IMR-90 (cell line): Measurements from ENCODE around the gene NKD1. TPM values are rescaled to one million over a fixed set of nuclear protein-coding genes. Genes with fewer than 3 reads are reported as not detected.

Source experiments
- ATAC-seq: fragments of 200-7000 bp; cut with Tn5 transposase; 2 replicates; pipeline ENCODE4 v1.9.1; 2020; ENCODE audit warnings: low read depth, mild to moderate bottlenecking, moderate library complexity
- BruUV-seq: library from RNA; stranded (reverse); fragments of 400-500 nt; replicated peaks from 2 replicates; lab custom pipeline; 2021; lab: Mats Ljungman, UMichigan
- CTCF ChIA-PET: fragments of 300-600 bp; formaldehyde crosslinking; extraction: SDS; loops from one replicate; lab custom pipeline; 2021; ENCODE audit warnings: antibody characterized with exemption; lab: Yijun Ruan, JAX
- POLR2A ChIA-PET: fragments of 300-600 bp; sonication (Branson Sonifier 250); formaldehyde crosslinking; loops from one replicate; lab custom pipeline; 2022; ENCODE audit warnings: antibody characterized with exemption; ENCODE audit not compliant: unreplicated experiment; lab: Charles Lee
- DNase-seq: peaks from one replicate; pipeline ENCODE4 v3.0.0; 2013
- H2AFZ ChIP-seq: replicated peaks from 2 replicates; pipeline ENCODE3; 2013; ENCODE audit warnings: low read length, mild to moderate bottlenecking; ENCODE audit not compliant: poor library complexity
- H2AK5ac ChIP-seq: 2 replicates; pipeline ENCODE4 v1.6.1; 2013; ENCODE audit warnings: low read depth, low read length, inconsistent platforms
- H2AK9ac ChIP-seq: replicated peaks from 2 replicates; pipeline ENCODE3; 2013; ENCODE audit warnings: mild to moderate bottlenecking, low read depth, low read length, moderate library complexity; ENCODE audit not compliant: poor library complexity
- H2BK120ac ChIP-seq: 2 replicates; pipeline ENCODE4 v1.6.1; 2013; ENCODE audit warnings: low read depth, low read length, inconsistent platforms
- H2BK15ac ChIP-seq: 3 replicates; pipeline ENCODE4 v1.6.1; 2013; ENCODE audit warnings: low read depth, low read length, inconsistent platforms
- H2BK20ac ChIP-seq: 2 replicates; pipeline ENCODE4 v1.6.1; 2013; ENCODE audit warnings: low read depth, mild to moderate bottlenecking, inconsistent platforms, low read length, moderate library complexity
- H2BK5ac ChIP-seq: 2 replicates; pipeline ENCODE4 v1.6.1; 2013; ENCODE audit warnings: mild to moderate bottlenecking, low read depth, low read length, inconsistent platforms; ENCODE audit not compliant: poor library complexity, severe bottlenecking
- H3K14ac ChIP-seq: replicated peaks from 2 replicates; pipeline ENCODE4 v1.6.1; 2013; ENCODE audit warnings: low read depth, low read length, inconsistent platforms
- H3K18ac ChIP-seq: 2 replicates; pipeline ENCODE4 v1.6.1; 2013; ENCODE audit warnings: low read depth, low read length, control low read depth
- H3K23ac ChIP-seq: 2 replicates; pipeline ENCODE4 v1.6.1; 2013; ENCODE audit warnings: low read depth, low read length, inconsistent platforms
- H3K27ac ChIP-seq: 2 replicates; pipeline ENCODE4 v1.5.1; 2013; ENCODE audit warnings: mild to moderate bottlenecking, control low read depth, low read length; ENCODE audit not compliant: insufficient read depth
- H3K27me3 ChIP-seq: 2 replicates; pipeline ENCODE4 v1.6.1; 2013; ENCODE audit warnings: low read length; ENCODE audit not compliant: control insufficient read depth, insufficient read depth
- H3K36me3 ChIP-seq: 2 replicates; pipeline ENCODE4 v1.6.1; 2013; ENCODE audit warnings: low read length, mixed read lengths; ENCODE audit not compliant: control insufficient read depth, insufficient read depth
- H3K4ac ChIP-seq: 2 replicates; pipeline ENCODE4 v1.6.1; 2013; ENCODE audit warnings: low read depth, low read length, inconsistent platforms
- H3K4me1 ChIP-seq: 2 replicates; pipeline ENCODE4 v1.6.1; 2013; ENCODE audit warnings: low read length, mixed read lengths; ENCODE audit not compliant: control insufficient read depth, insufficient read depth
- H3K4me2 ChIP-seq: 2 replicates; pipeline ENCODE4 v1.6.1; 2013; ENCODE audit warnings: low read depth, mild to moderate bottlenecking, control low read depth, low read length, moderate library complexity
- H3K4me3 ChIP-seq: 2 replicates; pipeline ENCODE4 v1.5.1; 2013; ENCODE audit warnings: low read depth, mild to moderate bottlenecking, control low read depth, low read length, moderate library complexity; ENCODE audit not compliant: insufficient read depth
- H3K56ac ChIP-seq: 2 replicates; pipeline ENCODE4 v1.6.1; 2013; ENCODE audit warnings: low read length, inconsistent platforms; ENCODE audit not compliant: insufficient read depth; ENCODE audit errors: extremely low read depth
- H3K79me1 ChIP-seq, 2 experiments: 2 replicates each; pipeline ENCODE4 v1.6.1; 2013; ENCODE audit warnings: low read length in 2 of 2, inconsistent platforms in 1 of 2, low read depth in 1 of 2
- H3K9ac ChIP-seq: 2 replicates; pipeline ENCODE4 v1.6.1; 2013; ENCODE audit warnings: low read depth, low read length, control low read depth
- H3K9me1 ChIP-seq: 2 replicates; pipeline ENCODE4 v1.6.1; 2013; ENCODE audit warnings: low read length, inconsistent platforms; ENCODE audit not compliant: insufficient read depth
- H3K9me3 ChIP-seq: 2 replicates; pipeline ENCODE4 v1.6.1; 2013; ENCODE audit warnings: low read length; ENCODE audit not compliant: control insufficient read depth, insufficient read depth
- H4K20me1 ChIP-seq: 2 replicates; pipeline ENCODE4 v1.6.1; 2013; ENCODE audit warnings: low read length, inconsistent platforms; ENCODE audit not compliant: insufficient read depth
- H4K5ac ChIP-seq: 2 replicates; pipeline ENCODE4 v1.6.1; 2013; ENCODE audit warnings: mild to moderate bottlenecking, low read depth, low read length, control low read depth
- H4K8ac ChIP-seq, 2 experiments: 2 replicates each; pipeline ENCODE4 v1.6.1; 2013; ENCODE audit warnings: low read depth in 2 of 2, low read length in 2 of 2, control low read depth in 1 of 2, inconsistent platforms in 1 of 2
- H4K91ac ChIP-seq: 2 replicates; pipeline ENCODE4 v1.6.1; 2013; ENCODE audit warnings: low read depth, low read length, inconsistent platforms; ENCODE audit not compliant: insufficient read depth
- BHLHE40 ChIP-seq: fragments of 150-350 bp; IDR thresholded peaks from 2 replicates; pipeline ENCODE4 v1.6.1; 2016; ENCODE audit warnings: mild to moderate bottlenecking, low read depth, low read length
- CEBPB ChIP-seq: IDR thresholded peaks from 2 replicates; pipeline ENCODE4 v1.6.1; 2012; ENCODE audit warnings: low read depth, low read length, improper control_type of control experiment
- CHD1 ChIP-seq: IDR thresholded peaks from 2 replicates; pipeline ENCODE4 v1.6.1; 2012; ENCODE audit warnings: low read depth, low read length, improper control_type of control experiment
- FOS ChIP-seq: fragments of 150-350 bp; IDR thresholded peaks from 2 replicates; pipeline ENCODE4 v1.6.1; 2016; ENCODE audit warnings: low read depth, low read length
- MAFK ChIP-seq: IDR thresholded peaks from 2 replicates; pipeline ENCODE4 v1.6.1; 2012; ENCODE audit warnings: low read depth, low read length, improper control_type of control experiment
- MXI1 ChIP-seq: IDR thresholded peaks from 2 replicates; pipeline ENCODE4 v1.6.1; 2012; ENCODE audit warnings: low read depth, mild to moderate bottlenecking, low read length, moderate library complexity, borderline replicate concordance
- NFE2L2 ChIP-seq: fragments of 150-350 bp; IDR thresholded peaks from 2 replicates; pipeline ENCODE4 v1.6.1; 2016; ENCODE audit warnings: low read depth, mild to moderate bottlenecking, low read length
- POLR2A ChIP-seq: IDR thresholded peaks from 2 replicates; pipeline ENCODE4 v1.6.1; 2012; ENCODE audit warnings: mild to moderate bottlenecking, low read depth, low read length
- RAD21 ChIP-seq: IDR thresholded peaks from 2 replicates; pipeline ENCODE4 v1.6.1; 2012; ENCODE audit warnings: low read length, improper control_type of control experiment
- RFX5 ChIP-seq: IDR thresholded peaks from 2 replicates; pipeline ENCODE4 v1.8.0; 2012; ENCODE audit warnings: low read depth, mild to moderate bottlenecking, low read length, moderate library complexity
- SMC3 ChIP-seq: fragments of 150-350 bp; IDR thresholded peaks from 2 replicates; pipeline ENCODE4 v1.6.1; 2016; ENCODE audit warnings: low read depth, mild to moderate bottlenecking, antibody characterized with exemption, low read length, moderate library complexity
- WGBS, 2 experiments: methylation state at CpG; one replicate each; pipeline versions ENCODE4 v1.1.5 to v1.1.7; 2013; ENCODE audit warnings: missing lambda C conversion rate in 2 of 2; ENCODE audit not compliant: insufficient read length in 1 of 2; ENCODE audit errors: extremely low coverage in 2 of 2; 5-methylcytosine and 5-hydroxymethylcytosine counted together
- dilution Hi-C: fragments of 300-500 bp; cut with HindIII; formaldehyde crosslinking; loops from one replicate; pipeline ENCODE4 v1.14.3; 2018; ENCODE audit warnings: low sequenced_read_pairs; ENCODE audit not compliant: unreplicated experiment
- in situ Hi-C: fragments of 300-500 bp; cut with MboI; formaldehyde crosslinking; loops from 3 replicates; pipeline ENCODE4 v1.14.3; 2019; ENCODE audit warnings: low sequenced_read_pairs, inconsistent platforms, mixed read lengths
- intact Hi-C: fragments of 100-400 bp; cut with micrococcal nuclease; formaldehyde crosslinking; loops from 2 replicates; pipeline ENCODE4 v1.10.0; 2022
- polyA plus RNA-seq, 3 experiments: library from polyadenylated mRNA; depleted of rRNA; stranded (reverse); fragments of >200 nt; gene quantifications; 2 replicates each; pipeline ENCODE4 v1.2.3, GENCODE V29; 2012; ENCODE audit warnings: low replicate concordance in 1 of 3
- total RNA-seq: library from RNA; depleted of rRNA; stranded (reverse); fragments of >200 nt; gene quantifications from 2 replicates; pipeline ENCODE4 v1.2.3, GENCODE V29; 2012
- TF ChIP-seq, protein P1 (sequence below): fragments of 150-350 bp; IDR thresholded peaks from 2 replicates; pipeline ENCODE4 v1.6.1; 2017; ENCODE audit warnings: mild to moderate bottlenecking, antibody characterized with exemption, low read length, low read depth
- TF ChIP-seq, protein P2 (sequence below): conservative IDR thresholded peaks from 2 replicates; pipeline ENCODE4 v1.5.1; 2012; ENCODE audit warnings: mild to moderate bottlenecking, low read depth, low read length, improper control_type of control experiment

Gene NKD1
- total and polyA plus RNA-seq, 2 of the 4 experiments (the other 2 are of a cell fraction), result not detected

DNA sequence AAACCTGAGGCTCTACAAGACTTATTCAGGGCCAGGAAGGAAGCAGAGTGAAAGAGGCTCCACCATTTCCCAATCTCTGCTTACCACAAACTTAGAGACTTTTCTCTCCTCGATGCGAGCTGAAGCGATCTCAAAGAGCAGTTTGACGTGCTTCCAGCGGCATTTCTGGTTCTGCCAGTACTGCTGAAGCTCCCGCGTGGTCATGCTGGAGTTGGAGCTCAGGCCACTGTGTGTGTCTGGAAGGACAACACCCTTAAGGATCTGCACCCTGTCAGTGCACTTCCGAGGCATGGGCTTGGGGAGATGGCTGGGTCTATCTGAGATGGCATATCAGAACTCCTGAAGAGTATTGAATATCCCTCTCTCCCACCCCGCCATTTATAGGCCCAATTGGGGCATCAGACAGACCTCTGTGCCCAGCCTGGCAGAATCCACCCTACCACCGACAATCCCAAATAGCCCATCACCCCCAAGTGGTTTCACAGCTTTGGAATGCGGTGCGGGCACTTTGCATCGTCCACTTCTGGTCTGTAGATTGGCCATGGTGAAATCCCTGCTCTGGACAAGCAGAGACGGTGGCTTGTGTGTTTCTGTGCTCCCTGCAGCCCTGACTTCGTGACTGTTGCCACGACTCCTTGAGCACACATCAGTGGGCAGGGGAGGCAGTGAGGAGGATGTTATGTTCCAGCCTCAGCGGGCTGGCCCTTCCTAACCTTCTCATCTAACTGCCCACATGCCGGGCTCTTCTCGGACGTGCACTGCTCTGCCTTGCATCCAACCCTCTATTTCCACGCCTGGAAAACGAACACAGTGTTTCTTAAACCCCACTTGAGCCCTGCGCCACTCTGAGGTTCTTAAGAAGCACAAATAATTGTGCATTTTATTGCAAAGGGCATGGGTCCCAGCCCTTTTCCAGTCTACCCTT, 127.8 kb downstream of the NKD1 start (continued):
- no peak for TF ChIP-seq NFE2L2

DNA sequence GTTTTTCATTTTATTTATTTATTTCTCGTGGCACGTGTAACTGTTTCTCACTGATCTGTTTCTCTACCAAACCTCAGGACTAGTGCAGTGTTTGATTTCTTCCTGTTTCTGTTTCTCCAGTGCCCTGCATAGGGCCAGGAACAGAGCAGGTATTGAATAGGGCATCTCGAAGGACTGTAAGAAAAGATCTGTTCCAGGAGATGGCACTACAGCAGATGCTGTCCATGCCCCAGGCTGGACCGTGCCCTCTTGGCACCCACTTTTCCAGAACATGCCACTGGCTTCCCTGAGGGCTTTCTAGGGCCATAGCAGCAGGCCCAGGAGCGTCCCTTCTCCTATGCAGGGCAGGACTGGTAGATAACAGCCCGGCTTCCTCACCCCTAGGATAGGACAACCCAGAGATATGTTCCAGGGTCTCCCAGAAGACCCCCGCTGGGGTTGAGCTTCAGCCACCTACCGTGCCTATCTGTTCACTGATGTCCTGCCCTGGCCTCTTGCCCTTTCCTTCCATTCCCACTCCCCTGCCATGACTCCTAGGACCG, 128.6 kb downstream of the NKD1 start:
- H3K27ac ChIP-seq, result no peak overlapping the region
- in situ Hi-C loops (no loop called here), intact Hi-C loops (no loop called here), dilution Hi-C loops (no loop called here)
- no peak overlapping the region for H2AK9ac ChIP-seq
- H3K23ac ChIP-seq, result no peak overlapping the region
- H2BK15ac ChIP-seq, result no peak overlapping the region
- ATAC-seq (no peak), DNase-seq (no peak)
- no peak overlapping the region for H2BK20ac ChIP-seq
- no peak overlapping the region for H2BK120ac ChIP-seq
- no peak overlapping the region for H4K91ac ChIP-seq
- POLR2A ChIA-PET, result no interaction called here
- no peak overlapping the region for H3K18ac ChIP-seq
- CTCF ChIA-PET, result interaction anchor here (0.6 kb wide), 1 partner anchor 102 kb away, joined by 3 read pairs; no protein-coding TSS in a partner anchor
- no CpG with 5 or more reads among the region's 9 CpGs for WGBS, 2 experiments
- H2AFZ ChIP-seq, result no peak overlapping the region
- no peaks in the 10 kb centered on the region for H3K4me1 ChIP-seq
- H4K20me1 ChIP-seq, result no peaks in the 10 kb centered on the region
- BruUV-seq, result no TSS peak
- peaks cover 7% of the 10 kb centered on the region for H3K27me3 ChIP-seq
- H4K5ac ChIP-seq, result no peak overlapping the region
- peaks cover 19% of the 10 kb centered on the region for H3K9me3 ChIP-seq
- no peak overlapping the region for H2BK5ac ChIP-seq
- no peaks in the 10 kb centered on the region for H3K36me3 ChIP-seq
- H2AK5ac ChIP-seq, result no peak overlapping the region
- no peaks in the 10 kb centered on the region for H3K79me1 ChIP-seq
- no peak overlapping the region for H4K8ac ChIP-seq
- no peak overlapping the region for H3K56ac ChIP-seq
- H3K9me1 ChIP-seq, result no peaks in the 10 kb centered on the region
- no peak overlapping the region for H3K4ac ChIP-seq
- no peak overlapping the region for H3K4me3 ChIP-seq
- no peak overlapping the region for H3K14ac ChIP-seq
- H3K9ac ChIP-seq, result no peak overlapping the region
- no peak overlapping the region for H3K4me2 ChIP-seq
- TF ChIP-seq CEBPB, result no peak
- TF ChIP-seq MAFK, result no peak
- no peak for TF ChIP-seq CHD1
- no peak for TF ChIP-seq POLR2A
- no peak for TF ChIP-seq SMC3
- no peak for TF ChIP-seq FOS
- TF ChIP-seq, protein P1, sequence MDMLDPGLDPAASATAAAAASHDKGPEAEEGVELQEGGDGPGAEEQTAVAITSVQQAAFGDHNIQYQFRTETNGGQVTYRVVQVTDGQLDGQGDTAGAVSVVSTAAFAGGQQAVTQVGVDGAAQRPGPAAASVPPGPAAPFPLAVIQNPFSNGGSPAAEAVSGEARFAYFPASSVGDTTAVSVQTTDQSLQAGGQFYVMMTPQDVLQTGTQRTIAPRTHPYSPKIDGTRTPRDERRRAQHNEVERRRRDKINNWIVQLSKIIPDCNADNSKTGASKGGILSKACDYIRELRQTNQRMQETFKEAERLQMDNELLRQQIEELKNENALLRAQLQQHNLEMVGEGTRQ, result no peak
- TF ChIP-seq MXI1, result no peak
- TF ChIP-seq BHLHE40, result no peak
- TF ChIP-seq RAD21, result no peak
- TF ChIP-seq RFX5, result no peak
- no peak for TF ChIP-seq NFE2L2
- TF ChIP-seq, protein P2, sequence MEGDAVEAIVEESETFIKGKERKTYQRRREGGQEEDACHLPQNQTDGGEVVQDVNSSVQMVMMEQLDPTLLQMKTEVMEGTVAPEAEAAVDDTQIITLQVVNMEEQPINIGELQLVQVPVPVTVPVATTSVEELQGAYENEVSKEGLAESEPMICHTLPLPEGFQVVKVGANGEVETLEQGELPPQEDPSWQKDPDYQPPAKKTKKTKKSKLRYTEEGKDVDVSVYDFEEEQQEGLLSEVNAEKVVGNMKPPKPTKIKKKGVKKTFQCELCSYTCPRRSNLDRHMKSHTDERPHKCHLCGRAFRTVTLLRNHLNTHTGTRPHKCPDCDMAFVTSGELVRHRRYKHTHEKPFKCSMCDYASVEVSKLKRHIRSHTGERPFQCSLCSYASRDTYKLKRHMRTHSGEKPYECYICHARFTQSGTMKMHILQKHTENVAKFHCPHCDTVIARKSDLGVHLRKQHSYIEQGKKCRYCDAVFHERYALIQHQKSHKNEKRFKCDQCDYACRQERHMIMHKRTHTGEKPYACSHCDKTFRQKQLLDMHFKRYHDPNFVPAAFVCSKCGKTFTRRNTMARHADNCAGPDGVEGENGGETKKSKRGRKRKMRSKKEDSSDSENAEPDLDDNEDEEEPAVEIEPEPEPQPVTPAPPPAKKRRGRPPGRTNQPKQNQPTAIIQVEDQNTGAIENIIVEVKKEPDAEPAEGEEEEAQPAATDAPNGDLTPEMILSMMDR, result no peak
